IPS-15b (cell line): ENCODE data around the gene RPL41.

Experiments used
- H3K27me3 ChIP-seq: one replicate; pipeline ENCODE4 v1.6.1; 2013; ENCODE audit warnings: low read length; ENCODE audit not compliant: control insufficient read depth, insufficient read depth
- H3K36me3 ChIP-seq: one replicate; pipeline ENCODE4 v1.6.1; 2013; ENCODE audit warnings: low read length; ENCODE audit not compliant: control insufficient read depth, insufficient read depth
- H3K4me1 ChIP-seq: one replicate; pipeline ENCODE4 v1.6.1; 2013; ENCODE audit warnings: mild to moderate bottlenecking, low read length; ENCODE audit not compliant: control insufficient read depth, insufficient read depth
- H3K4me3 ChIP-seq: one replicate; pipeline ENCODE4 v1.5.1; 2013; ENCODE audit warnings: low read depth, low read length
- H3K9ac ChIP-seq: one replicate; pipeline ENCODE4 v1.6.1; 2013; ENCODE audit warnings: low read depth, mild to moderate bottlenecking, low read length
- H3K9me3 ChIP-seq: one replicate; pipeline ENCODE4 v1.6.1; 2013; ENCODE audit warnings: mild to moderate bottlenecking, low read length; ENCODE audit not compliant: control insufficient read depth, insufficient read depth

Gene RPL41

DNA sequence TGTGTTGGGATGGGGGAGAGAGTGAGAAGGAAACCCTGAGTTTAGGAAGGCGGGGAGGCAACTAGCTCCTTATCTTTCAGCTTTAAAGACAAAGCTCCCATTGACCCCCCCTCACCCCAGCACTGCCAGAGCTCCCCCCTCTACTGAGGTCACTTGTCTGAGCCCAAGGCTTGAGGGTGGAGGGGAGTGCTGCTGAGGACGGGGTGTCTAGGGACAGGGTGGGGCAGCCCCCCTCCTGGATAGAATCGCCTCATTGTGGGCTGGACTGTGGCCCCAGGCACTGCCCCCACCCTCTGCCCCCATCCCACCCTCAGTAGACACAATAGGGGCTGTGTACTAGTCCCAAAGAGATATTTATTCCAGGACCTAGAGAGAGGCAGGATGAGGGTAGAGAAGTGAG lies 33.5 kb upstream of the RPL41 start:
- Histone ChIP-seq H3K27me3 (no peaks in the 10 kb centered on the region), H3K36me3 (peaks cover 28% of the 10 kb centered on the region), H3K4me1 (peaks cover 18% of the 10 kb centered on the region), H3K9me3 (no peaks in the 10 kb centered on the region), H3K4me3 (no peak overlapping the region), H3K9ac (no peak overlapping the region)

DNA sequence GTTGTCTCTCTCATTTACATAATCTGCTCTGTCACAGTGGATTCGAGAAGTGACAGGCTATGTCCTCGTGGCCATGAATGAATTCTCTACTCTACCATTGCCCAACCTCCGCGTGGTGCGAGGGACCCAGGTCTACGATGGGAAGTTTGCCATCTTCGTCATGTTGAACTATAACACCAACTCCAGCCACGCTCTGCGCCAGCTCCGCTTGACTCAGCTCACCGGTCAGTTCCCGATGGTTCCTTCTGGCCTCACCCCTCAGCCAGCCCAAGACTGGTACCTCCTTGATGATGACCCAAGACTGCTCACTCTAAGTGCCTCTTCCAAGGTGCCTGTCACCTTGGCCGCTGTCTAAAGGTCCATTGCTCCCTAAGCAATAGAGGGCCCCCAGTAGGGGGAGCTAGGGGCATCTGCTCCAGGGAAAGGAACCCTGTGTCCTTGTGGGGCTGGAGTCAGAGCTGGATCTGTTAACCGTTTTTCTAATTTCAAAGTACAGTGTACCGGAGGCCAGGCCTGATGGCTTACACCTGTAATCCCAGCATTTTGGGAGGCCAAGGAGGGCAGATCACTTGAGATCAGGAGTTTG lies 31.4 kb upstream of the RPL41 start:
- Histone ChIP-seq H3K4me3 (no peak overlapping the region), H3K27me3 (no peaks in the 10 kb centered on the region), H3K9ac (no peak overlapping the region), H3K4me1 (peaks cover 14% of the 10 kb centered on the region), H3K9me3 (no peaks in the 10 kb centered on the region), H3K36me3 (peaks cover 41% of the 10 kb centered on the region)

DNA sequence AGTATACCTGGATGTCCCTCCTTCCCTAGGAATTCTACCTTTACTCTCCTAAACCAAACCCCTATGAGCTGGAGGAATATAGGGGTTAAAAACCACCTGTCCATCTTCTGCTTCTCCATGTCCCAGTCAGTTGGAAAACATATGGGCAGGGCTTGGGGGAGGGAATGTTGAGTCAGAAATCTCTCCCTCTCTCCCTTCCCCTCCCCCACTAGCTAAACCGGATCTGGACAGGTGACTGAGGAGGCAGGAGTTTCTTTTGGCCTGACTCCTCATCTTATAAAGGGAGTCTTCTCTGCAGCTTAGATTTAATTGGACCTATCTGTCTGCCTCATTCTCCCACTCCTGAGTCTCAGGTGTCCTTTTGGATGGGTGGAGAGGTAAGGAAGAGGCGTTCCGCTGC lies 30.3 kb upstream of the RPL41 start:
- no peak overlapping the region for H3K4me3 ChIP-seq

DNA sequence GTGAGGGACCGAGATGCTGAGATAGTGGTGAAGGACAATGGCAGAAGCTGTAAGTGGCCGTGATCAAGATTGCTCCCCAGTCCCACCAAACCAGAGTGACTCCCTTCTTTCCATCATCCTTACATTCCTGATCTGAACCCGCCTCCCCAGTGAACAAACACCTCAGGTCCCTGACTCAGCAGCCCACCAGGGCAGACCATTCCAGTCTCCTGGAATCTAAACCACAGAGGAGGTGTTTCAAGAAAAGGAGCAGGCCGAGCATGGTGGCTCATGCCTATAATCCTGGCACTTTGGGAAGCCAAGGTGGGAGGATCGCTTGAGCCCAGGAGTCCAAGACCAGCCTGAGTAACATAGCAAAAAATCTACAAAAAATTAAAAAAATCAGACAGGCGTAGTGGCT lies 29.8 kb upstream of the RPL41 start:
- Histone ChIP-seq H3K36me3 (peaks cover 43% of the 10 kb centered on the region), H3K4me3 (no peak overlapping the region), H3K9me3 (no peaks in the 10 kb centered on the region), H3K9ac (no peak overlapping the region), H3K4me1 (peaks cover 7% of the 10 kb centered on the region), H3K27me3 (no peaks in the 10 kb centered on the region)

More for the DNA sequence above, 30.3 kb upstream of the RPL41 start:
- H3K4me1 ChIP-seq = peaks cover 12% of the 10 kb centered on the region
- H3K9ac ChIP-seq = no peak overlapping the region
- no peaks in the 10 kb centered on the region for H3K27me3 ChIP-seq
- H3K36me3 ChIP-seq = peaks cover 43% of the 10 kb centered on the region
- no peaks in the 10 kb centered on the region for H3K9me3 ChIP-seq

DNA sequence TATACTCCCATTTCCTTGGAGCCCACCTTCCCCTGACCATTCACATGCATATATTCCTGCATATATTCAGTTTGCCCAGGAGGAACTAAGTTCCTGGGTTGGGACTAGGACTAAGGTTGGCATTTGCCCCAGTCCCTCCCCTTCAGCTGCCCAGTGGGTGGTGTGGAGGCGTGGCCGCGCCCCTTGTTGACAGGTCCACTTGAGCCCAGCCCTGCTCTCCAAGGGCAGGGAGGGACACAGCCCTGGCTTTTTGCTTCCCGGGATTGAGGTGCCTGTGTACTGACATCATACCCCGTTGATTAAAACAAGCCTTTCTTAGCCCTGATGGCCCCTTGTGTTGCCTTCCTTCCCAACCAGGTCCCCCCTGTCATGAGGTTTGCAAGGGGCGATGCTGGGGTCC lies 29.2 kb upstream of the RPL41 start:
- no peak overlapping the region for H3K4me3 ChIP-seq
- peaks cover 43% of the 10 kb centered on the region for H3K36me3 ChIP-seq
- peaks cover under 1% of the 10 kb centered on the region for H3K4me1 ChIP-seq
- no peaks in the 10 kb centered on the region for H3K9me3 ChIP-seq
- H3K27me3 ChIP-seq = no peaks in the 10 kb centered on the region
- no peak overlapping the region for H3K9ac ChIP-seq

DNA sequence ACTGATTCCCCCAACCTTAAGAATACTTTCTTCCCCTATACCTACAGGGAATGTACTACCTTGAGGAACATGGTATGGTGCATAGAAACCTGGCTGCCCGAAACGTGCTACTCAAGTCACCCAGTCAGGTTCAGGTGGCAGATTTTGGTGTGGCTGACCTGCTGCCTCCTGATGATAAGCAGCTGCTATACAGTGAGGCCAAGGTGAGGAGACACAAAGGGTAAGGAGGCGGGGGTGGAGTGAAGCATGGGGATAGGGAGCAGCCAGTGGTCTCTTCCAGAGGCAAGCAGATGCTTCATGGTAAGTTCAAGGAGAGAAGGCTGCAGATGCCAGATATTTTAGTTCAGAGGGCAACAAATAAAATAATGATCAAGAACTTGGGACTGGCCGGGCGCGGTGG lies 18.7 kb upstream of the RPL41 start:
- no peaks in the 10 kb centered on the region for H3K9me3 ChIP-seq
- no peak overlapping the region for H3K4me3 ChIP-seq
- H3K36me3 ChIP-seq = peaks cover 69% of the 10 kb centered on the region
- no peaks in the 10 kb centered on the region for H3K4me1 ChIP-seq
- H3K9ac ChIP-seq = no peak overlapping the region
- H3K27me3 ChIP-seq = no peaks in the 10 kb centered on the region

DNA sequence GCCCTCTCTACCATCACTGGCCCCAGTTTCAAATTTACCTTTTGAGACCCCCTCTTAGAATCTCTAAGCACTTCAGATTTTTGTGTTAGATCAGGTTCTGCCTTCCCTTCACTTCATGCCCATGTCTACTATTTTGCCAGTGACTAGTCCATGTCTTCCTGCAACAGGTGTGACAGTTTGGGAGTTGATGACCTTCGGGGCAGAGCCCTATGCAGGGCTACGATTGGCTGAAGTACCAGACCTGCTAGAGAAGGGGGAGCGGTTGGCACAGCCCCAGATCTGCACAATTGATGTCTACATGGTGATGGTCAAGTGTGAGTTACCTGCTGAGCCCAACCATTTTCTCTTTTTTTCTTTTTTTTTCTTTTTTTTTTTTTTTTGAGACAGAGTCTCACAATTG lies 17.8 kb upstream of the RPL41 start:
- H3K36me3 ChIP-seq = peaks cover 62% of the 10 kb centered on the region

DNA sequence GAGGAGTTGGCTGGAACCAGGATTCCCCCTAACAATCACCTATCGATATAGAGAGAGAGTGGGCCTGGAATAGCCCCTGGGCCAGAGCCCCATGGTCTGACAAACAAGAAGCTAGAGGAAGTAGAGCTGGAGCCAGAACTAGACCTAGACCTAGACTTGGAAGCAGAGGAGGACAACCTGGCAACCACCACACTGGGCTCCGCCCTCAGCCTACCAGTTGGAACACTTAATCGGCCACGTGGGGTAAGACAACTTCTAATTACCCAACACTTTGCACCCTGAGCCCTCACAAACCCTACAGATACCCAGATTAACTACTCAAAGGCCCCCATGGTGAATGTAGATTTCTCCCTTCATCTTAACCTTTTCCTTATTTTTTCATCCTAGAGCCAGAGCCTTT lies 16.6 kb upstream of the RPL41 start:
- Histone ChIP-seq H3K9ac (no peak overlapping the region), H3K4me3 (no peak overlapping the region), H3K9me3 (no peaks in the 10 kb centered on the region), H3K4me1 (peaks cover 6% of the 10 kb centered on the region), H3K36me3 (peaks cover 56% of the 10 kb centered on the region), H3K27me3 (no peaks in the 10 kb centered on the region)

More for the DNA sequence above, 17.8 kb upstream of the RPL41 start:
- Histone ChIP-seq H3K27me3 (no peaks in the 10 kb centered on the region), H3K4me3 (no peak overlapping the region), H3K4me1 (peaks cover 6% of the 10 kb centered on the region), H3K9me3 (no peaks in the 10 kb centered on the region), H3K9ac (no peak overlapping the region)

DNA sequence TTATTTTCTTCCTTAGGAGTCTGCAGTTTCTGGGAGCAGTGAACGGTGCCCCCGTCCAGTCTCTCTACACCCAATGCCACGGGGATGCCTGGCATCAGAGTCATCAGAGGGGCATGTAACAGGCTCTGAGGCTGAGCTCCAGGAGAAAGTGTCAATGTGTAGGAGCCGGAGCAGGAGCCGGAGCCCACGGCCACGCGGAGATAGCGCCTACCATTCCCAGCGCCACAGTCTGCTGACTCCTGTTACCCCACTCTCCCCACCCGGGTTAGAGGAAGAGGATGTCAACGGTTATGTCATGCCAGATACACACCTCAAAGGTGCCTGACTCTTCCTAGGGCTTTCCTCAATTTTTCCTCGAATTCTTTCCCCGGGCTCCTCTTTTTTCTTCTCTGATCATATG lies 15.4 kb upstream of the RPL41 start:
- Histone ChIP-seq H3K4me3 (no peak overlapping the region), H3K4me1 (peaks cover 13% of the 10 kb centered on the region), H3K27me3 (no peaks in the 10 kb centered on the region), H3K9ac (no peak overlapping the region), H3K36me3 (peaks cover 45% of the 10 kb centered on the region), H3K9me3 (no peaks in the 10 kb centered on the region)

DNA sequence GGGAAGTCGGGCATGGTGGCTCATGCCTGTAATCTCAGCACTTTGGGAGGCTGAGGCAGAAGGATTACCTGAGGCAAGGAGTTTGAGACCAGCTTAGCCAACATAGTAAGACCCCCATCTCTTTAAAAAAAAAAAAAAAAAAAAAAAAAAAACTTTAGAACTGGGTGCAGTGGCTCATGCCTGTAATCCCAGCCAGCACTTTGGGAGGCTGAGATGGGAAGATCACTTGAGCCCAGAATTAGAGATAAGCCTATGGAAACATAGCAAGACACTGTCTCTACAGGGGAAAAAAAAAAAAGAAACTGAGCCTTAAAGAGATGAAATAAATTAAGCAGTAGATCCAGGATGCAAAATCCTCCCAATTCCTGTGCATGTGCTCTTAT lies 13.8 kb upstream of the RPL41 start:
- Histone ChIP-seq H3K9me3 (no peaks in the 10 kb centered on the region), H3K27me3 (no peaks in the 10 kb centered on the region), H3K4me1 (peaks cover 16% of the 10 kb centered on the region), H3K36me3 (peaks cover 39% of the 10 kb centered on the region), H3K9ac (no peak overlapping the region), H3K4me3 (no peak overlapping the region)

DNA sequence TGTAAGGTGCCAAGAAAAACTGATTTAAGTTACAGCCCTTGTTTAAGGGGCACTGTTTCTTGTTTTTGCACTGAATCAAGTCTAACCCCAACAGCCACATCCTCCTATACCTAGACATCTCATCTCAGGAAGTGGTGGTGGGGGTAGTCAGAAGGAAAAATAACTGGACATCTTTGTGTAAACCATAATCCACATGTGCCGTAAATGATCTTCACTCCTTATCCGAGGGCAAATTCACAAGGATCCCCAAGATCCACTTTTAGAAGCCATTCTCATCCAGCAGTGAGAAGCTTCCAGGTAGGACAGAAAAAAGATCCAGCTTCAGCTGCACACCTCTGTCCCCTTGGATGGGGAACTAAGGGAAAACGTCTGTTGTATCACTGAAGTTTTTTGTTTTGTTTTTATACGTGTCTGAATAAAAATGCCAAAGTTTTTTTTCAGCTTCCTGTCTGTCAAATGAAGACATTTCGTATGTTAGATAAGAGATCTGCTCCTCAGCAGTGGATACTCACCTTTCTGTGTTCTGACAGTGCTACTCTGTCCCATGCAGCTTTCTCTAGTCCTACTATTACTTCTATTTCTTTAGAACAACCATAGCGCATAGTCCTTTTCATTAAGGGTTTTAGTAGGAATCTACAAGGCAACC lies 13.2 kb upstream of the RPL41 start:
- H3K27me3 ChIP-seq = no peaks in the 10 kb centered on the region
- H3K9me3 ChIP-seq = no peaks in the 10 kb centered on the region
- H3K36me3 ChIP-seq = peaks cover 39% of the 10 kb centered on the region
- H3K9ac ChIP-seq = peak overlapping the region; percentile 82
- H3K4me1 ChIP-seq = peaks cover 16% of the 10 kb centered on the region
- H3K4me3 ChIP-seq = peak overlapping the region; percentile 93

DNA sequence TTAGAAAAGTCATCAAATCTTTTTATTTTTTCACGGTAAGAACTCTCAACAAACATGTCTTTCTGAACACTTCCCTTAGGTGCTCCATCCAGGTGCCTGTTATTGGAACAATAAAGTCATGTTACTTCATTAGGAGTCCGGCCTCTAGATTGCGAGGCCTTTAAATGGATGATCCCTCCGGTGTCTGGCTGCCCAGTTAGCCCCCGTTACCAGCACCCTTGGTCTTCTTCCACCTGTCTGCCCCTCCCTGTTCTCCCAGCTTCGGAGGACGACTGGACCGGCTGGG lies 12.7 kb upstream of the RPL41 start:
- peak overlapping the region; percentile 93 for H3K4me3 ChIP-seq
- peaks cover 33% of the 10 kb centered on the region for H3K36me3 ChIP-seq
- no peaks in the 10 kb centered on the region for H3K9me3 ChIP-seq
- H3K27me3 ChIP-seq = no peaks in the 10 kb centered on the region
- peaks cover 16% of the 10 kb centered on the region for H3K4me1 ChIP-seq
- H3K9ac ChIP-seq = peak overlapping the region; percentile 82
